NCI-H2107 (cell line): ENCODE data around the gene ATG13.

Experiments used
- DNase-seq: peaks from one replicate; lab custom pipeline; 2025; lab: John Stamatoyannopoulos, UW

The ATG13 gene

GRCh38 chr11:46607516-46607915, 9.8 kb upstream of the ATG13 start:
- no peak for DNase-seq

GRCh38 chr11:46609386-46609785, 8.0 kb upstream of the ATG13 start:
- no peak for DNase-seq

- no peak for DNase-seq
Measured at GRCh38 chr11:46611526-46612304, 5.6 kb upstream of the ATG13 start.

GRCh38 chr11:46612326-46612725, 5.0 kb upstream of the ATG13 start:
- no peak for DNase-seq

- no peak for DNase-seq
Measured at GRCh38 chr11:46615756-46616155, 1.6 kb upstream of the ATG13 start.

GRCh38 chr11:46616551-46617133, 711 bp upstream of the ATG13 start:
- DNase-seq: no peak

GRCh38 chr11:46617972-46618314, 590 bp downstream of the ATG13 start:
- no peak for DNase-seq

GRCh38 chr11:46618837-46619236, 1.5 kb downstream of the ATG13 start:
- no peak for DNase-seq

GRCh38 chr11:46625406-46625805, 8.1 kb downstream of the ATG13 start:
- no peak for DNase-seq

- DNase-seq: no peak
Measured at GRCh38 chr11:46628961-46629360, 11.6 kb downstream of the ATG13 start.

- DNase-seq: no peak
Measured at GRCh38 chr11:46630237-46630636, 12.9 kb downstream of the ATG13 start.

- no peak for DNase-seq
Measured at GRCh38 chr11:46631676-46632075, 14.3 kb downstream of the ATG13 start.

- no peak for DNase-seq
Measured at GRCh38 chr11:46632502-46632901, 15.1 kb downstream of the ATG13 start.

GRCh38 chr11:46633291-46634217, 16.2 kb downstream of the ATG13 start:
- no peak for DNase-seq

- DNase-seq: no peak
Measured at GRCh38 chr11:46635557-46636139, 18.3 kb downstream of the ATG13 start.

GRCh38 chr11:46637546-46637945, 20.2 kb downstream of the ATG13 start:
- DNase-seq: no peak

GRCh38 chr11:46639197-46639839, 22.0 kb downstream of the ATG13 start:
- peak; percentile 10 for DNase-seq

GRCh38 chr11:46640036-46640788, 22.9 kb downstream of the ATG13 start:
- DNase-seq: no peak

- DNase-seq: no peak
Measured at GRCh38 chr11:46641639-46642038, 24.3 kb downstream of the ATG13 start.

- no peak for DNase-seq
Measured at GRCh38 chr11:46642627-46643335, 25.4 kb downstream of the ATG13 start.

GRCh38 chr11:46643531-46643930, 26.2 kb downstream of the ATG13 start:
- no peak for DNase-seq
